K562 (cell line): Measurements from ENCODE around the gene RUVBL1. TPM values are rescaled to one million over a fixed set of nuclear protein-coding genes. Genes with fewer than 3 reads are reported as not detected.

ENCODE experiments used
- ARNT ChIP-seq, 2 experiments: fragments of 450-650 bp; IDR thresholded peaks; 2 replicates each; pipeline ENCODE4 v1.6.1; 2016; ENCODE audit warnings: mild to moderate bottlenecking in 1 of 2
- CCAR2 ChIP-seq: fragments of 200-400 bp; formaldehyde crosslinking; IDR thresholded peaks from 2 replicates; pipeline ENCODE4 v1.6.1; 2017; ENCODE audit warnings: mild to moderate bottlenecking, low read depth, low read length
- E2F6 ChIP-seq, 2 experiments: IDR thresholded peaks; 2 replicates each; pipeline ENCODE4 v1.6.1; 2011; ENCODE audit warnings: borderline replicate concordance in 1 of 2, control low read depth in 1 of 2, low read depth in 1 of 2, low read length in 1 of 2, mild to moderate bottlenecking in 1 of 2, mixed read lengths in 1 of 2, moderate library complexity in 1 of 2; ENCODE audit not compliant: insufficient read depth in 1 of 2, insufficient read length in 1 of 2, poor library complexity in 1 of 2, severe bottlenecking in 1 of 2; ENCODE audit errors: extremely low read depth in 1 of 2
- ELF1 ChIP-seq: fragments of 200-800 bp; sonication (Bioruptor generic); IDR thresholded peaks from 2 replicates; pipeline ENCODE4 v1.6.1; 2016; ENCODE audit warnings: missing genetic modification characterization, missing compliant biosample characterization
- FOXA1 ChIP-seq: fragments of 450-650 bp; IDR thresholded peaks from 2 replicates; pipeline ENCODE4 v1.6.1; 2016; ENCODE audit warnings: mild to moderate bottlenecking, borderline replicate concordance
- NR4A1 ChIP-seq, 2 experiments: fragments of 250-450 bp in 1 of 2; fragments of 450-650 bp in 1 of 2; sonication (Bioruptor Pico) in 1 of 2; IDR thresholded peaks; 2 replicates each; pipeline versions ENCODE4 v1.4.0 to v1.6.1; 2016 to 2020; ENCODE audit warnings: mild to moderate bottlenecking in 2 of 2, missing compliant biosample characterization in 1 of 2, missing genetic modification characterization in 1 of 2, moderate library complexity in 1 of 2
- PYGO2 ChIP-seq: fragments of 450-650 bp; IDR thresholded peaks from 2 replicates; pipeline ENCODE4 v1.6.1; 2016; ENCODE audit warnings: mild to moderate bottlenecking, missing genetic modification characterization, moderate library complexity, missing compliant biosample characterization
- RBM25 ChIP-seq: fragments of 200-400 bp; formaldehyde crosslinking; IDR thresholded peaks from 2 replicates; pipeline ENCODE4 v1.6.1; 2018; ENCODE audit warnings: low read length, low read depth, moderate library complexity; ENCODE audit not compliant: severe bottlenecking
- SOX6 ChIP-seq: fragments of 450-650 bp; IDR thresholded peaks from 2 replicates; pipeline ENCODE4 v1.6.1; 2014; ENCODE audit warnings: mild to moderate bottlenecking
- SRSF7 ChIP-seq: fragments of 200-400 bp; formaldehyde crosslinking; optimal IDR thresholded peaks from 2 replicates; pipeline ENCODE3; 2017; ENCODE audit warnings: mild to moderate bottlenecking, low read depth, low read length
- TEAD2 ChIP-seq: fragments of 450-650 bp; IDR thresholded peaks from 2 replicates; pipeline ENCODE4 v1.6.1; 2016; ENCODE audit warnings: missing genetic modification characterization, control low read depth, missing compliant biosample characterization
- TOE1 ChIP-seq, 2 experiments: fragments of 450-650 bp in 1 of 2; sonication (generic) in 1 of 2; formaldehyde crosslinking in 1 of 2; IDR thresholded peaks; 2 replicates each; pipeline versions ENCODE4 v1.7.1 to v1.8.0; 2016 to 2022; ENCODE audit warnings: borderline replicate concordance in 2 of 2, mild to moderate bottlenecking in 2 of 2, antibody characterized with exemption in 1 of 2, inconsistent platforms in 1 of 2, low read depth in 1 of 2, missing genetic modification reagents in 1 of 2, moderate library complexity in 1 of 2
- ZBTB1 ChIP-seq: sonication (generic); formaldehyde crosslinking; IDR thresholded peaks from 2 replicates; pipeline ENCODE4 v1.8.1; 2023; ENCODE audit warnings: missing genetic modification reagents, low read depth, mild to moderate bottlenecking, borderline replicate concordance
- ZNF263 ChIP-seq: sonication (generic); formaldehyde crosslinking; IDR thresholded peaks from 2 replicates; pipeline ENCODE4 v1.8.0; 2022; ENCODE audit warnings: mild to moderate bottlenecking, missing genetic modification reagents, borderline replicate concordance
- ZNF274 ChIP-seq: IDR thresholded peaks from 2 replicates; pipeline ENCODE4 v1.6.1; 2011; ENCODE audit warnings: low read depth, mild to moderate bottlenecking, low read length, moderate library complexity, borderline replicate concordance
- ZNF592 ChIP-seq: fragments of 450-650 bp; IDR thresholded peaks from 2 replicates; pipeline ENCODE4 v1.6.1; 2017; ENCODE audit warnings: antibody characterized with exemption, mild to moderate bottlenecking
- ZSCAN32 ChIP-seq: fragments of 450-650 bp; formaldehyde crosslinking; IDR thresholded peaks from 2 replicates; pipeline ENCODE4 v1.4.0; 2020; ENCODE audit warnings: mild to moderate bottlenecking, moderate library complexity
- polyA plus RNA-seq, 8 experiments: library from polyadenylated mRNA; depleted of rRNA in 4 of 8; stranded (reverse) in 5 of 8; unstranded in 3 of 8; fragments of >200 nt; fragmentation: Nextera tagmentation in 2 of 8; fragmentation: Illumina TruSeq in 1 of 8; extraction: Ambion mirVana in 2 of 8; extraction: Trizol in 1 of 8; gene quantifications; 2 replicates each; pipeline versions ENCODE4 v1.2.1 to v1.2.3, GENCODE V29; 2011 to 2014; ENCODE audit warnings: inconsistent platforms in 1 of 8, missing spikeins in 1 of 8
- total RNA-seq, 7 experiments: library from RNA; depleted of rRNA in 6 of 7; stranded (reverse); fragments of >200 nt in 6 of 7; fragmentation: Illumina TruSeq in 2 of 7; extraction: Trizol in 2 of 7; gene quantifications; 2 replicates each; pipeline versions ENCODE4 v1.2.1 to v1.2.3, GENCODE V29; 2011 to 2021; ENCODE audit warnings: low replicate concordance in 1 of 7
- TF ChIP-seq, protein P1 (sequence below): IDR thresholded peaks from 2 replicates; pipeline ENCODE4 v1.6.1; 2016; ENCODE audit warnings: missing genetic modification characterization, missing compliant biosample characterization

RUVBL1 gene
- total and polyA plus RNA-seq, 9 of the 15 experiments (the other 6 are each of a cell fraction or from before 2014, with no cell fraction given) = 20.7 to 147 (median 113) TPM

- TF ChIP-seq NR4A1 (CRISPR knock-in tag; IDR thresholded peaks at IDR 0.05) (no peak), NR4A1 (tag; IDR thresholded peaks at IDR 0.05) (0 out of 2 replicates have a peak, but pooled peaks have one; percentile 27), TOE1 (IDR thresholded peaks at IDR 0.05; ENCODE audit: borderline replicate concordance) (peak; percentile 50; the same call in 1 of the 2 replicates), TOE1 (CRISPR knock-in tag; IDR thresholded peaks at IDR 0.05; ENCODE audit: borderline replicate concordance, low read depth) (no peak), ZNF592 (peak; percentile 69), RBM25 (peak; percentile 89), TEAD2 (tag) (no peak), ZNF274 (no peak), E2F6 (IDR thresholded peaks at IDR 0.05; ENCODE audit: borderline replicate concordance in 1 of 2, extremely low read depth in 1 of 2, insufficient read depth in 1 of 2, insufficient read length in 1 of 2, low read depth in 1 of 2, low read length in 1 of 2, poor library complexity in 1 of 2, severe bottlenecking in 1 of 2) (peak; percentile 64 to 84), SOX6 (no peak; the same call in 1 of the 2 replicates), ELF1 (peak; percentile 79), ARNT (IDR thresholded peaks at IDR 0.05) (0 out of 4 replicates have a peak, but pooled peaks of 1 of the 2 experiments have one; percentile 54), SRSF7 (no peak), ZSCAN32 (CRISPR knock-in tag) (no peak), ZBTB1 (no peak), PYGO2 (tag) (no peak), CCAR2 (no peak), ZNF263 (CRISPR knock-in tag) (peak; percentile 82), FOXA1 (no peak)
- TF ChIP-seq, protein P1, sequence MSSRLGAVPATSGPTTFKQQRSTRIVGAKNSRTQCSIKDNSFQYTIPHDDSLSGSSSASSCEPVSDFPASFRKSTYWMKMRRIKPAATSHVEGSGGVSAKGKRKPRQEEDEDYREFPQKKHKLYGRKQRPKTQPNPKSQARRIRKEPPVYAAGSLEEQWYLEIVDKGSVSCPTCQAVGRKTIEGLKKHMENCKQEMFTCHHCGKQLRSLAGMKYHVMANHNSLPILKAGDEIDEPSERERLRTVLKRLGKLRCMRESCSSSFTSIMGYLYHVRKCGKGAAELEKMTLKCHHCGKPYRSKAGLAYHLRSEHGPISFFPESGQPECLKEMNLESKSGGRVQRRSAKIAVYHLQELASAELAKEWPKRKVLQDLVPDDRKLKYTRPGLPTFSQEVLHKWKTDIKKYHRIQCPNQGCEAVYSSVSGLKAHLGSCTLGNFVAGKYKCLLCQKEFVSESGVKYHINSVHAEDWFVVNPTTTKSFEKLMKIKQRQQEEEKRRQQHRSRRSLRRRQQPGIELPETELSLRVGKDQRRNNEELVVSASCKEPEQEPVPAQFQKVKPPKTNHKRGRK (tag) = no peak
Measured at GRCh38 chr3:128123538-128124368, at the start of gene RUVBL1 (continued).
